Measurements from ENCODE around the gene UQCR10.
A peak's percentile ranks its signal among the peaks of the same experiment; 100 is the strongest.

The UQCR10 gene

DNA sequence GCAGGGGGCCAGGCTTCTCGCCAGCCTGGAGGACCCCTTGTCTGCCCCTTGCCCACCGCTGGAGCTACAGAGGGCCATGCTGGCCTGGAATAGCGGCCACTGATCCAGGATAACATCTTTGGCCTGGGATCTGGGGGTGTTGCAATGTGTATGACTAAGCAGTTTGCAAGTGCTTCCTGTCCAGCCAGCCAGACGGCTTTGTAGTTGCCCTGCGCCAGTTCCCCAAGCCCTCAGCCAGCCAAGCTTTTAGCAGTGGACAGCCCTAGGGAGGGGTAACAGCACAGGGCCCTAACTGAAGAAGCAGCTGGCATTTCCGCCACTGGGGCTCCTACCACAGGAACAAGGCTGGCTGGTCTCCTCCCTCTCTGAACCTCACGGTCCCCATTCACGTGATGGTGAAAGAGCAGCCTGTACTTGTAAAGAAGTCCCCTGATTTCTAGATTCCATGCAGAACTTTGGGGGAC, 32.1 kb downstream of the UQCR10 start:
- peak; percentile 66 for DNase-seq

GRCh38 chr22:29801153-29801552, 34.0 kb downstream of the UQCR10 start:
- no peak for DNase-seq

- no peak for DNase-seq
Measured at GRCh38 chr22:29801796-29802195, 34.6 kb downstream of the UQCR10 start.

DNA sequence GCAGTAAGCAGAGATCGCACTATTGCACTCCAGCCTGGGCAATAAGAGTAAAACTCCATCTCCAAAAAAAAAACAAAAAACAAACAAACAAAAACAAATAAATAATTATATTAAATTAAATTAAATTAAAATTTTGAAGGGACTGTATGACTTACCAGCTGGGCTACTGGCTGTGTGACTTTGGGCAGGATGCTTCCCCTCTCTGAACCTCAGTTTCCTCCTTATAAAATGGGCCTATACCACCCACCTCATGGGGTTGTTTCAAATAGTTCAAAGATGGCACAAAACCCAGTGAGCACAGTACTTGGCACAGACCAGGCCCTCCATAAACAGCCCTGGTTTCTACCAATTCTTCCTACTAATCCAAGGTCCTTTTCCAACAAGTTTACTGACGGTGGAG, 36.0 kb downstream of the UQCR10 start:
- no peak for DNase-seq

DNA sequence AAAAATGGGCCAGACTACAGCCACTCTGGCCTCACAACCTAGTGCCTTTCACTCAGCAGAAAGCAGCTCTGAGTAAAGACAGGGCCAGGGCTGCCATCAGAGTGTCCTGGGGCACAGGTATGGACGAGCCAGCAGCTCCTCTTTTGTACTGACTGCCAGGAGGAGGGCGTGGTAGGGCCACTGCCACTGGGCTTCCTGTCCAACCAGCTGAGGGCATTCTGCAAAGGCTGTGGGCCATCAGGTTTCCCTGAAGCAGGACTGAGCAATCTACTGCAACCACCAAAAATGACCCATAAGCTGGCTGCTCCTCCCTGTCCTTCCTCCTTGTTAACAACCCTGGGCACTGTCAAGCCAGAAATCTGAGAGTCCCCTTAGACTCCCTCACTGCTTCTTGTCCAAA, 37.8 kb downstream of the UQCR10 start:
- no peak for DNase-seq

DNA sequence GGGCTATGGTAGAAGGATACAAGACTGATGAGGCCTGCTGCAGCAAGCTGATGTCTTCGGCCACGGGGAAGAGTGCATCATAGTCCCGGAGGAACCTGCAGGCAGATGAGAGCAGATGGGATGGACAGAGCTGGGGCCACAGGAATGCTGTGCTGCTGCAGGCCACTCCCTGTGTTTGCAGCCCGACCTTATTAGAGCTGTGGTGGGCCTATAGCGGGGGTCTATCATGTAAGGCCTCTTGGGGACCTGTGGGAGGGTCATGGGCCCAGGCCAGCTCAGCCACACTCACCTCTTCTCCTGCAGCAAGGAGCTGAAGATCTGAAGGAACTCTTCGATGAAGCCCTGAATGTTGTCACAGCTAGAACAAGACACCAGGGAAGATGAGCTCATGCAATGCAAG, 39.0 kb downstream of the UQCR10 start:
- no peak for DNase-seq

- peak; percentile 41 for DNase-seq
Measured at GRCh38 chr22:29810216-29810615, 43.0 kb downstream of the UQCR10 start.

DNA sequence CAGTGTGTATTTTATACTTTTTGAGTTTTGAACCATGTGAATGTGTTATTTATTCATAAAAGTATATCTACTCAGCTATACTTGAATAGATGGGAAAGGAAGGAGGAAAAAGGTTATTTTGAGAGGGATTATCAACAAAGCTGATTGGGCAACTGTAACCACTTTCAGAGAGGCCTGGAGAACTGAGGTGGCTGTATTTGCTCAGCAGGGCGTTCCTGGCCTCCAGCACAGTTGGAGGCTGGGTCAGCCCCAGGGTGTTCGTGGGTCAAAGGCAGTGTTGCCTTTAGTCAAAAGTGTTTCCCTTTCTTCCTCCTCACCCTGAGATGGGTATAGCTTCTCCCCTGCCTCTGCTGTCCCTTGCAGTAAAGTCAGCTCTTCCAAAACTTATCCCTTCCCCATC, 44.2 kb downstream of the UQCR10 start:
- DNase-seq, result no peak

- DNase-seq, result no peak
Measured at GRCh38 chr22:29813126-29813525, 46.0 kb downstream of the UQCR10 start.

- DNase-seq, result no peak
Measured at GRCh38 chr22:29813563-29813962, 46.4 kb downstream of the UQCR10 start.

DNA sequence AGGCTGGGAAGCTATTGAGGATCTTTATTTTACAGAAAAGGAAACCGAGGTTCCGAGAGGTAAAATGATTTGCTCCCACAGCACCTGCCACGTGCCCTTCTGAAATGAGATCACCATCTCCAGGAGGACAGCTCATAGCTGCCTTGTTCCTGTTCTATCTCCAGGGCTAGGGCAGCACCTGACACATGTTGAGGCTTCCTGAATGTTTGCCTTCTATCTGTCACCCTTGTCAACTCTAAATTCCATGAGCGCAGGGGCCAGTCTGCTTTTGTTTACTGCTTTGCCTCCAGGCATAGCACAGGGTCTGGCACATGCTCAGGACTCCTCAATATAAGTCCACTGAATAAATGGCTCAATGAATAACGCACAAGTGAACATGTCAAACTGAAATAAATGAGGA, 46.8 kb downstream of the UQCR10 start:
- DNase-seq, result no peak

DNA sequence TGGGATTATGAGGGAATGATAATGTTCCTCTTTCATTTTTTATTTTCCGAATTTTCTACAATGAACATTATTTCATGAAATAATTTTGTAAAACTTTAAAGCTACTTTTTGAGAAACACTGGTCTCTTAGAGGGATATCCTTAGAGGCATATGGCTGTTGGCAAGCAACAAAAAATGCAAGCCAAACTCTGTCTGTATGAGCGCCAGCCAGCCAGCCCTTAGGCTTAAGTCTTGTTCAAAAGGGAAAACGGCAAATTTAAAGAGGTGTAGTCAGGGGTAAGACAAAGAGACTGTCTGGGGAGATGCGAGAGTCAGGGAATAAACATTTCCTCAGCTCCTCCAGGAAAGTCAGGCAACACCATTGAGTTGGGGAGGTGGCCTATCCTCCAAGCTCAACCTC, 48.4 kb downstream of the UQCR10 start:
- DNase-seq, result no peak

DNA sequence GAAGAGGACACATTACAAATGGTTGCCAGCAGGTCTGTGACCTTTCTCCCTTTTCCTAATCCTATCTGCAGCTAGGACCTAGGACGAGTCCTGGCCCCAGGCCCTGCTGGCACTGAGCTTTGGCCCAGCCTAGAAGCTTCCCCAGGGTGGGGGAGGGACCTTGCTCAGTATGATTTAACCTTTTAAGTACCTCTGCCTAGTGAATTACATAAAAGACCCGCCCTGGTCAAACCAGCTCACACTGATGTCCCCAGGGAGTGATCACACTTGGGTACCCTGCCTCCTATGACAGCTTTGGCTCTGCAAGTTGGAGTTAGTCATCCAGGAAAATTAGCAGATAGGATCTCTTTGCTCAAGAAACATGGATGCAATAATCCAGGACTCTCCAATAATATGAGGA, 49.0 kb downstream of the UQCR10 start:
- DNase-seq, result no peak

DNA sequence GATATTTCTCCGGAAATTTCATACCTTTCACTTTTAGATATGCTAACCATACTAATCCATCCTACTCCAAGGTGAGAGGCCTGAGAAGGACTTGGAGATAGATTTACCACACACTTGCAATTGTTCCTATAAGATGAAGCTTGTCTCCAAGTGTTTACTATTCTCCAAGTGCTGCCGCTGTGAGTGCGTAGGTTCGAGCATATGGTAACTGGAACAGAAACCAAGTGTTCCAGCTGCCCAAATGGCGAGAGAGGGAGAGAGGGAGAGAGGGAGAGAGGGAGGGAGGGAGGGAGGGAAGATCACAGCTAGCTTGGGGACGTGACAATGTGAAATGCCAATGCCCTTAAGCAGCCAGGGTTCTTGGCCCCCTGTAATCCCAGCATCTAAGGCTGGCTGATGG, 49.4 kb downstream of the UQCR10 start:
- no peak for DNase-seq

GRCh38 chr22:29816980-29817379, 49.8 kb downstream of the UQCR10 start:
- DNase-seq, result no peak

GRCh38 chr22:29817724-29818123, 50.6 kb downstream of the UQCR10 start:
- DNase-seq, result no peak

DNA sequence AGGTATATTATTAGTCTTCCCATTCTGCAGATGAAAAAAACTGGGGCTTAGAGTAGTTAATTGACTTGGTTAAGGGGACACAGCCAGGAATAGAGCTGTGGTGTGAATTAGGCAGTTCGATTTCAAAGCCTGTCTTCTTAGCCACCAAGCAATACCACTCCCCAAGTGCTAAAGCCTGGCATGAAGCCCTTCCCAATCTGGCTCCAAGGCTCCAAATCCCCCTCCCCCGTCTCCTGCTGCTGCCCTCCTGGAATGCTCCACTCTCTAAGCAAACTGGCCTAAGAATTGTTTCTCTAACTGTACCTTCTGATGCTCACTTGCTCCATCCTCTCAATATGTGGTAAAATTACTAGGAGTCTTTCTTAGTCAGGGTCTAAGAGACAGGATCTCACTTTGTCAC, 52.3 kb downstream of the UQCR10 start:
- no peak for DNase-seq
